ENCODE results near the gene ZC3HAV1. TPM values are rescaled to one million over a fixed set of nuclear protein-coding genes. Genes with fewer than 3 reads are reported as not detected.
"Not testable (repeated sequence)": the region's sequence is repeated elsewhere in the genome, so short reads cannot be mapped to it uniquely, and the experiment has no call there.

The ZC3HAV1 gene
- total RNA-seq, 4 donors from 2014 or later, result 3.5 to 10.4 (median 4.5) TPM

GRCh38 chr7:139099172-139099947, 10.2 kb downstream of the ZC3HAV1 start:
- H3K27me3 ChIP-seq, result no peaks in the 10 kb centered on the region
- in situ Hi-C loops (cut with MboI; ENCODE audit: low sequenced_read_pairs in 4 of 4), result no loop called here
- peaks cover 5% of the 10 kb centered on the region in 2 donors for H3K4me1 ChIP-seq
- no peaks in the 10 kb centered on the region for H3K9me3 ChIP-seq
- H3K27ac ChIP-seq, result peak overlapping the region in 1 of 4 donors; percentile 10
- TF ChIP-seq POLR2A (IDR thresholded peaks at IDR 0.05) (no peak), CTCF (IDR thresholded peaks at IDR 0.05 in 4 of 5, conservative IDR thresholded peaks at IDR 0.05 in 1 of 5) (no peak)
- DNase-seq (no peak), ATAC-seq (no peak)
- H3K4me3 ChIP-seq, result no peak overlapping the region
- intact Hi-C loops (cut with DNase I; ENCODE audit: low total_unique reads), result no loop called here
- H3K36me3 ChIP-seq, result no peaks in the 10 kb centered on the region

- Histone ChIP-seq H3K4me3 (no peak overlapping the region), H3K36me3 (no peaks in the 10 kb centered on the region), H3K4me1 (peaks cover 9 to 10% of the 10 kb centered on the region in 2 donors), H3K9me3 (no peaks in the 10 kb centered on the region), H3K27me3 (no peaks in the 10 kb centered on the region), H3K27ac (peak overlapping the region in 3 of 4 donors; percentile 3 to 23 (median 14))
- peak in 1 of 2 donors; percentile 27 for ATAC-seq
- no peak for TF ChIP-seq POLR2A (IDR thresholded peaks at IDR 0.05)
- no peak for TF ChIP-seq CTCF (IDR thresholded peaks at IDR 0.05 in 4 of 5, conservative IDR thresholded peaks at IDR 0.05 in 1 of 5)
- in situ Hi-C loops (cut with MboI; ENCODE audit: low sequenced_read_pairs in 4 of 4), result no loop called here
- DNase-seq, result no peak
- intact Hi-C loops (cut with DNase I; ENCODE audit: low total_unique reads), result no loop called here
These were observed 14.3 kb downstream of the ZC3HAV1 start for GRCh38 chr7:139095194-139095659.

- H3K9me3 ChIP-seq, result no peaks in the 10 kb centered on the region
- no peaks in the 10 kb centered on the region for H3K27me3 ChIP-seq
- peak overlapping the region in 2 of 4 donors; percentile 20 to 30 for H3K27ac ChIP-seq
- H3K4me3 ChIP-seq, result no peak overlapping the region
- peaks cover 8 to 10% of the 10 kb centered on the region in 2 donors for H3K4me1 ChIP-seq
- no peaks in the 10 kb centered on the region for H3K36me3 ChIP-seq
- intact Hi-C loops (cut with DNase I; ENCODE audit: low total_unique reads), result no loop called here
- DNase-seq (no peak), ATAC-seq (no peak)
- TF ChIP-seq POLR2A (IDR thresholded peaks at IDR 0.05) (no peak), CTCF (IDR thresholded peaks at IDR 0.05 in 4 of 5, conservative IDR thresholded peaks at IDR 0.05 in 1 of 5) (no peak)
- in situ Hi-C loops (cut with MboI; ENCODE audit: low sequenced_read_pairs in 4 of 4), result no loop called here
These were observed 14.9 kb downstream of the ZC3HAV1 start for GRCh38 chr7:139094596-139094995.

GRCh38 chr7:139094030-139094429, 15.5 kb downstream of the ZC3HAV1 start:
- DNase-seq (no peak), ATAC-seq (no peak)
- TF ChIP-seq CTCF (IDR thresholded peaks at IDR 0.05 in 4 of 5, conservative IDR thresholded peaks at IDR 0.05 in 1 of 5) (no peak), POLR2A (IDR thresholded peaks at IDR 0.05) (no peak)
- no peaks in the 10 kb centered on the region for H3K27me3 ChIP-seq
- no peak overlapping the region for H3K4me3 ChIP-seq
- intact Hi-C loops (cut with DNase I; ENCODE audit: low total_unique reads), result no loop called here
- peak overlapping the region in 2 of 4 donors; percentile 20 to 30 for H3K27ac ChIP-seq
- in situ Hi-C loops (cut with MboI; ENCODE audit: low sequenced_read_pairs in 4 of 4), result no loop called here
- H3K36me3 ChIP-seq, result no peaks in the 10 kb centered on the region
- H3K4me1 ChIP-seq, result peaks cover 6 to 10% of the 10 kb centered on the region in 2 donors
- H3K9me3 ChIP-seq, result no peaks in the 10 kb centered on the region

GRCh38 chr7:139093512-139093911, 16.0 kb downstream of the ZC3HAV1 start:
- H3K27me3 ChIP-seq; H3K36me3 ChIP-seq; H3K4me3 ChIP-seq; H3K4me1 ChIP-seq; in situ Hi-C loops (cut with MboI; ENCODE audit: low sequenced_read_pairs in 4 of 4); DNase-seq; H3K9me3 ChIP-seq; ATAC-seq; intact Hi-C loops (cut with DNase I; ENCODE audit: low total_unique reads); H3K27ac ChIP-seq: not testable (repeated sequence)

Measured in gastrocnemius medialis (tissue), 4 donors.